Choroid plexus epithelial cell (primary cell): ENCODE measurements around the gene GDF10.

Source experiments
- DNase-seq: peaks from one replicate; pipeline ENCODE4 v3.0.0-alpha.2; 2010; ENCODE audit warnings: low read depth
- H3K4me3 ChIP-seq: 2 replicates; pipeline ENCODE4 v1.5.1; 2011; ENCODE audit warnings: low read depth, mild to moderate bottlenecking, control low read depth, low read length, moderate library complexity
- TF ChIP-seq, protein P1 (sequence below): conservative IDR thresholded peaks from 2 replicates; pipeline ENCODE4 v1.5.1; 2011; ENCODE audit warnings: low read depth, mild to moderate bottlenecking, control low read depth, inconsistent platforms, low read length, moderate library complexity

GDF10 gene

DNA sequence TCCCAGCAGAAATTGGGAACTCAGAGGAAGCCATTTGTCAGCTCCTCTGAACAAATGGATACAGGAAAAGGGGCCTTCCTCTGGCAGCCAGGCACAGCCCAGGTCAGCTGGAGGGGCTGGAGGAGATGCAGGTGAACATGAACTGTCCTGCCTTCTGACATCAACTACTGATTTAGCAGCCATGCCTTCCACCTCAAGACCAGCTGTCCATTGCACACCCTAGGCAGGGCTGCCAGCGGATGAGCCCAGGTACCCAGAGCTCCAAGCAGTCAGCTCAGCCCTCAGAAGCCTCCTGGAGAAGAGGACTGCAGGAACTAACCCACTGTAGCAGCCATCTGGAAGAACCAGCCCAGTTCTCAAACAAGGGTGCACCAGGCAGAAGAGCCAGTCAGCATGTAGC lies 44.1 kb upstream of the GDF10 start:
- H3K4me3 ChIP-seq: no peak overlapping the region
- TF ChIP-seq, protein P1, sequence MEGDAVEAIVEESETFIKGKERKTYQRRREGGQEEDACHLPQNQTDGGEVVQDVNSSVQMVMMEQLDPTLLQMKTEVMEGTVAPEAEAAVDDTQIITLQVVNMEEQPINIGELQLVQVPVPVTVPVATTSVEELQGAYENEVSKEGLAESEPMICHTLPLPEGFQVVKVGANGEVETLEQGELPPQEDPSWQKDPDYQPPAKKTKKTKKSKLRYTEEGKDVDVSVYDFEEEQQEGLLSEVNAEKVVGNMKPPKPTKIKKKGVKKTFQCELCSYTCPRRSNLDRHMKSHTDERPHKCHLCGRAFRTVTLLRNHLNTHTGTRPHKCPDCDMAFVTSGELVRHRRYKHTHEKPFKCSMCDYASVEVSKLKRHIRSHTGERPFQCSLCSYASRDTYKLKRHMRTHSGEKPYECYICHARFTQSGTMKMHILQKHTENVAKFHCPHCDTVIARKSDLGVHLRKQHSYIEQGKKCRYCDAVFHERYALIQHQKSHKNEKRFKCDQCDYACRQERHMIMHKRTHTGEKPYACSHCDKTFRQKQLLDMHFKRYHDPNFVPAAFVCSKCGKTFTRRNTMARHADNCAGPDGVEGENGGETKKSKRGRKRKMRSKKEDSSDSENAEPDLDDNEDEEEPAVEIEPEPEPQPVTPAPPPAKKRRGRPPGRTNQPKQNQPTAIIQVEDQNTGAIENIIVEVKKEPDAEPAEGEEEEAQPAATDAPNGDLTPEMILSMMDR: no peak
- no peak for DNase-seq

DNA sequence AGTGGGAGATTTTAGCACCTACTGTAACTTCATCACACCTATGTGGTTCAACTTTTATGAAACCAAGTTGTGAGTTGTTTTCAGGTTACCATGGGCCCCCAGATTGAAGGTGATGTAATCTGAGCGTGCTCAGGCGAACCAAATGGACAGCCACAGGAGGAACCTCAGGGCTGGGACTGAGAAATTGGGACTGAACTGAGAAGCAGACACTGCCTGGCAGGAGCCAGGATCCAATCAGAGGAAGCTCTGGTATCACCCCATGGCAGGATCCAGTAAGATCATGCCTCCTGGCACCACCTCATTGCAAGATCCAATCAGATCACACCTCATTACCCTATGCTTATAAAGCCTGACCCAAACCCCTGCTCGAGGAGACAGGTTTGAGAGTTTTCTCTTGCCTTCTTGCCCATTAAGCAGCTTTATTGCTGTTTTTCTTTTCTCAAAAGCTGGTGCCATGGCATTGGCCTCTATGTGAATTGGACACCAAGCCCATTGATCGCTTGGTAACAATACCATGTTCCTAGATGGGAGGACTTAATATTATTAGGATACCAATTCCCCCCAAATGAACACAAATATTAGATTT lies 43.2 kb upstream of the GDF10 start:
- DNase-seq: no peak
- no peak overlapping the region for H3K4me3 ChIP-seq
- TF ChIP-seq, protein P1: no peak

DNA sequence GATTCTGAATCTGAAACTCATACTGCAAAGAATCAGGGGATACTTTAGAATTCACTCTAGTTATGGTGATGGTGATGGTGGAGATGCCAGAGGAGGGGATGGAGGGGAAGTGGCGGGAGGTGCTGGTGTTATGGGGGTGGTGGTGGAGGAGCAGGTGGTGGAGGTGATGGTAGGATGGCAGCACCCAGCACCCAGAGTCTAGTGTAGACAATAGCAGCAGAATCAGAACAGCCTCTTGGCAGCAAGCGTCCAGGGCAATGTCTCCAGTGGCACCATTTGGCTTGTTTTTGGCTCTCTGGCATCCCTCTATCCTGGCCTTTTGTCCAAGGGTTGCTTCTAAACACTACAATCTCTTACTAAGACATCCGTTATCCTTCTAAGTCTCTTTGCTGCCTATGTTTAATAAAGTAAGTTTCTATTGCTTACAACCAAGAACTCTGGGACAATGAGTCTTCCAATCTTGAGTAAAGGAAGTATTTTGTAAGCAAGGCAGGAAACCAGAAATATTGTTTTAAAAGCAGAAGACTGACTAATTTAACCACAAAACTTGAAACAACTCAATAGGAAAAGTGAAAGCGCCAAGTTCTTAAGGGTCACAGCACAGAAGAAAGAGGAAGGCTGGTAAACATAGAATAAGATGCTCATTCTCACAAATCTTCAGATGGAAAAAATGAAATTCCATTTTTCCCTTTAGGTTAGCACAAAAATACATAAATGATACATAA lies 42.4 kb upstream of the GDF10 start:
- H3K4me3 ChIP-seq: no peak overlapping the region
- peak; percentile 89 for DNase-seq
- TF ChIP-seq, protein P1: no peak

DNA sequence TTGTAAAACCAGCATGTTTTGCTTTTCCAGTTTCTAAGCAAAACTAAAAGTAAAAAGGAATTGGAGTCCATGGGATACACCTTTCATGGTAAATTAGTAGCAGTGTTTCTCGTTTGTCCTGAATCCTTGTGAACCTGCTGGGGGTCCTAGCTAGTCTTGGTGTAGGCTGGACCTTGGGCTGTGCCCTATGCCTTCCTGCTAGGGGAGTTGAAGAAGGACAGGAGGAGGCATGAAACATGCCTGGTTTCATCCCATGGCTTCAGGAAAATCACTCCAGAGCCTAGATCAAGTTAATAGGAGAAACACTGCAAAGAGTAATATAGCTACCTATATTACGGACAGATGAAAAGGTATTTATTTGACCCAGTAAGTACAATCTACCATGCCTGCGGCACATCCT lies 41.1 kb upstream of the GDF10 start:
- TF ChIP-seq, protein P1: no peak
- no peak for DNase-seq
- H3K4me3 ChIP-seq: no peak overlapping the region

DNA sequence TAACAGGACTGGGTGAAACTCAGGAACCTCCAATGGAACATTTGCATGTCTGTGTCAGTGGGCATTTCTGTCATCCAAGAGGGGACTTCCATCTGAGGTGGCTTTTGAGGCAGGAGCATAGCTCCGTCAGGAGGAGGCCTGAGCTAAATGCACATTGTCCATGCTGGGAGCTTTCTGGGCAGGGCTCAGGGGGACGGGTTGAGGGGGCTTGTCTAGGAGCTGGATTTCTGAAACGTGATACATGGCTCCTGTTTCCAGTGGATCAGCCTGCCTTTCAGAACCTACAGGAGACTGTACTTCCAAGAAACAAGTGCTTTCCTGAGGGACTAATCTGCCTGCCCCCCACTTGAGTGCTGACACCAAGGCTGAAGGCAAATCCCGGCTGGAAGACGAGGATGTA lies 40.5 kb upstream of the GDF10 start:
- DNase-seq: no peak
- TF ChIP-seq, protein P1: no peak
- no peak overlapping the region for H3K4me3 ChIP-seq

DNA sequence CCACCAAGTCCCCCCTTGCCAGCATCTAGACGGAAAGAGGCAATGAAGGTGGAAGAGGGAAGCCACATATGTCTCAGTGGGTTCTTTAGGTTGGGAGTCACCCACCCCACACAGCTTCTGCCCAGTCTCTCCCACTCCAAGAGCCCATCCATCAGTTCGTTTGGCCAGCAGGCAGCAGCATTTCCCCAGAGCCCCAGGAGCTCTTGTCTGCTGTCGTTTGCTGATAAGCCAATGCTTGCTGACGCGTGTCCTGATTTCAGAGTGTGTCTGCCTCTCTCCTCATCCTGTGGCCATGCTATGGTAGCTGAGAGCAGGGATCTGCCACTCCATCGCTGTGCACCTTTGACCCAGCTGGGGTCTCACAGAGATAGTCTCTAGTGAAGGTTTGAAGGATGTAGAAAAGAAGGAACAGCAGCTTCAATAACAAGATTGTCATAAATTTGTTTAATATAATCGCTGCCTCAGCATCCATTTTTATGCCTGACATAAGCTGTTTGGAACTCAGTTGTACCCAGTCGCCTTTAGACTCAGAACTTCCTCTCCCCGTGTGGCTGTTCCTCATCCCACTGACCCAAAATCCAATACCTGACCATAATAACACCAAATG lies 39.4 kb upstream of the GDF10 start:
- TF ChIP-seq, protein P1: peak; percentile 9
- H3K4me3 ChIP-seq: no peak overlapping the region
- DNase-seq: no peak
